H1 (cell line): ENCODE data around the gene ACTN2. TPM values are rescaled to one million over a fixed set of nuclear protein-coding genes. Genes with fewer than 3 reads are reported as not detected.
A peak's percentile ranks its signal among the peaks of the same experiment; 100 is the strongest.

Source experiments
- CTCF ChIA-PET: fragments of 300-600 bp; sonication (Branson Sonifier 250); formaldehyde crosslinking; loops from one replicate; lab custom pipeline; 2021; ENCODE audit not compliant: partially characterized antibody; lab: Charles Lee
- POLR2A ChIA-PET: fragments of 300-600 bp; sonication (Branson Sonifier 250); formaldehyde crosslinking; loops from one replicate; lab custom pipeline; 2021; ENCODE audit warnings: inconsistent platforms; ENCODE audit not compliant: partially characterized antibody; lab: Charles Lee
- DNase-seq, 2 experiments: peaks; one replicate each; pipeline versions ENCODE4 v3.0.0 to v3.0.0-alpha.2; 2010 to 2022; ENCODE audit warnings: low spot score in 2 of 2, low read depth in 1 of 2, mixed read lengths in 1 of 2
- FAIRE-seq: peaks from 2 replicates; lab custom pipeline; 2011; peaks lifted over from hg19 to GRCh38; lab: Jason Lieb, UNC
- H2AFZ ChIP-seq: 2 replicates; pipeline ENCODE4 v1.8.1; 2012; ENCODE audit warnings: low read length, inconsistent platforms
- H2AK5ac ChIP-seq: 2 replicates; pipeline ENCODE4 v1.6.1; 2013; ENCODE audit warnings: low read depth, low read length
- H2BK120ac ChIP-seq: replicated peaks from 2 replicates; pipeline ENCODE3; 2013; ENCODE audit warnings: low read depth, low read length, inconsistent platforms
- H2BK12ac ChIP-seq: 2 replicates; pipeline ENCODE4 v1.6.1; 2013; ENCODE audit warnings: low read depth, low read length
- H2BK15ac ChIP-seq: 2 replicates; pipeline ENCODE4 v1.6.1; 2013; ENCODE audit warnings: low read length
- H2BK20ac ChIP-seq: 2 replicates; pipeline ENCODE4 v1.6.1; 2013; ENCODE audit warnings: low read length
- H2BK5ac ChIP-seq: 2 replicates; pipeline ENCODE4 v1.6.1; 2013; ENCODE audit warnings: low read depth, low read length
- H3K14ac ChIP-seq: 2 replicates; pipeline ENCODE4 v1.6.1; 2013; ENCODE audit warnings: inconsistent platforms; ENCODE audit not compliant: insufficient read length
- H3K18ac ChIP-seq: 2 replicates; pipeline ENCODE4 v1.6.1; 2013; ENCODE audit warnings: low read length; ENCODE audit errors: extremely low read depth
- H3K23ac ChIP-seq: 2 replicates; pipeline ENCODE4 v1.6.1; 2013; ENCODE audit warnings: inconsistent platforms; ENCODE audit not compliant: insufficient read length
- H3K23me2 ChIP-seq: 2 replicates; pipeline ENCODE4 v1.6.1; 2013; ENCODE audit warnings: low read depth, low read length
- H3K27ac ChIP-seq: 2 replicates; pipeline ENCODE4 v1.6.1; 2011; ENCODE audit warnings: low read depth, low read length, inconsistent platforms
- H3K27me3 ChIP-seq, 4 experiments: replicated peaks in 1 of 4; 1 replicate in 1 of 4; 2 replicates in 3 of 4; pipeline versions ENCODE4 v1.6.1 to v1.8.1; 2011 to 2013; ENCODE audit warnings: low read length in 3 of 4, mild to moderate bottlenecking in 3 of 4, inconsistent platforms in 2 of 4, mixed read lengths in 2 of 4, moderate library complexity in 1 of 4; ENCODE audit not compliant: control insufficient read depth in 3 of 4, insufficient read depth in 3 of 4; ENCODE audit errors: extremely low read depth in 1 of 4
- H3K36me3 ChIP-seq, 4 experiments: 2 replicates each; pipeline versions ENCODE4 v1.6.1 to v1.8.1; 2011 to 2013; ENCODE audit warnings: mild to moderate bottlenecking in 4 of 4, low read length in 3 of 4, moderate library complexity in 2 of 4, control low read depth in 1 of 4, inconsistent platforms in 1 of 4; ENCODE audit not compliant: insufficient read depth in 4 of 4, control insufficient read depth in 2 of 4
- H3K4ac ChIP-seq: replicated peaks from 2 replicates; pipeline ENCODE3; 2013; ENCODE audit warnings: low read length, low read depth, mixed read lengths, inconsistent platforms; ENCODE audit not compliant: insufficient read length
- H3K4me1 ChIP-seq, 4 experiments: replicated peaks in 1 of 4; 1 replicate in 1 of 4; 2 replicates in 3 of 4; pipeline versions ENCODE4 v1.6.1 to v1.8.1; 2011 to 2013; ENCODE audit warnings: low read length in 3 of 4, inconsistent platforms in 2 of 4, mixed read lengths in 1 of 4; ENCODE audit not compliant: insufficient read depth in 4 of 4, control insufficient read depth in 3 of 4
- H3K4me2 ChIP-seq, 2 experiments: 2 replicates each; pipeline versions ENCODE4 v1.6.1 to v1.8.1; 2011 to 2013; ENCODE audit warnings: low read depth in 2 of 2, low read length in 2 of 2, control low read depth in 1 of 2, inconsistent platforms in 1 of 2, mild to moderate bottlenecking in 1 of 2; ENCODE audit not compliant: insufficient read depth in 1 of 2
- H3K4me3 ChIP-seq, 4 experiments: fragments of 200-600, 300-600 bp in 1 of 4; sonication (generic), shearing (Covaris generic), sonication (Bioruptor Twin) in 1 of 4; 2 replicates each; pipeline versions ENCODE4 v1.5.1 to v1.8.1; 2011 to 2016; ENCODE audit warnings: low read length in 4 of 4, low read depth in 3 of 4, control low read depth in 2 of 4, inconsistent platforms in 2 of 4, mild to moderate bottlenecking in 2 of 4, mixed read lengths in 1 of 4, moderate library complexity in 1 of 4; ENCODE audit not compliant: insufficient read depth in 2 of 4; ENCODE audit errors: extremely low read depth in 1 of 4
- H3K56ac ChIP-seq: replicated peaks from 2 replicates; pipeline ENCODE3; 2013; ENCODE audit warnings: low read depth, mild to moderate bottlenecking, mixed read lengths, low read length, inconsistent platforms; ENCODE audit not compliant: insufficient read length
- H3K79me1 ChIP-seq: 2 replicates; pipeline ENCODE4 v1.6.1; 2013; ENCODE audit warnings: low read depth, low read length, control low read depth
- H3K79me2 ChIP-seq, 2 experiments: 2 replicates each; pipeline versions ENCODE4 v1.6.1 to v1.8.1; 2012 to 2013; ENCODE audit warnings: low read length in 2 of 2, mild to moderate bottlenecking in 2 of 2, inconsistent platforms in 1 of 2; ENCODE audit not compliant: insufficient read depth in 2 of 2, control insufficient read depth in 1 of 2
- H3K9ac ChIP-seq, 4 experiments: replicated peaks in 1 of 4; 1 replicate in 1 of 4; 2 replicates in 3 of 4; pipeline versions ENCODE4 v1.6.1 to v1.8.1; 2011 to 2013; ENCODE audit warnings: low read depth in 3 of 4, low read length in 3 of 4, control low read depth in 2 of 4, mild to moderate bottlenecking in 2 of 4, moderate library complexity in 2 of 4, inconsistent platforms in 1 of 4; ENCODE audit errors: extremely low read depth in 1 of 4
- H3K9me3 ChIP-seq, 2 experiments: 2 replicates each; pipeline versions ENCODE4 v1.6.1 to v1.8.1; 2012 to 2013; ENCODE audit warnings: mild to moderate bottlenecking in 2 of 2, moderate library complexity in 2 of 2, control low read depth in 1 of 2, inconsistent platforms in 1 of 2, low read depth in 1 of 2, low read length in 1 of 2, mixed read lengths in 1 of 2; ENCODE audit not compliant: insufficient read depth in 2 of 2
- H4K20me1 ChIP-seq, 2 experiments: replicated peaks in 1 of 2; 2 replicates each; pipeline versions ENCODE3 to v1.8.1; 2011 to 2013; ENCODE audit warnings: inconsistent platforms in 2 of 2, low read length in 2 of 2, mild to moderate bottlenecking in 1 of 2; ENCODE audit not compliant: insufficient read depth in 2 of 2, control insufficient read depth in 1 of 2
- H4K5ac ChIP-seq: 2 replicates; pipeline ENCODE4 v1.6.1; 2013; ENCODE audit warnings: low read length, low read depth, mixed read lengths, inconsistent platforms; ENCODE audit not compliant: insufficient read length
- H4K8ac ChIP-seq: 2 replicates; pipeline ENCODE4 v1.8.0; 2013; ENCODE audit warnings: mild to moderate bottlenecking, moderate library complexity, low read length, inconsistent platforms; ENCODE audit not compliant: insufficient read depth; ENCODE audit errors: extremely low read depth
- H4K91ac ChIP-seq: replicated peaks from 2 replicates; pipeline ENCODE3; 2013; ENCODE audit warnings: low read length, mixed read lengths, inconsistent platforms; ENCODE audit not compliant: insufficient read length
- HDAC6 ChIP-seq: IDR thresholded peaks from one replicate; pipeline ENCODE4 v1.7.1; 2012; ENCODE audit warnings: low read depth, mild to moderate bottlenecking, inconsistent platforms, low read length, moderate library complexity
- SUZ12 ChIP-seq: fragments of 200-600 bp; sonication (generic); IDR thresholded peaks from 2 replicates; pipeline ENCODE4 v1.6.1; 2012; ENCODE audit warnings: mild to moderate bottlenecking, inconsistent platforms, low read length, moderate library complexity, mixed read lengths
- TAF7 ChIP-seq: optimal IDR thresholded peaks from 2 replicates; pipeline ENCODE3; 2011; ENCODE audit warnings: low read depth, mild to moderate bottlenecking, inconsistent platforms, low read length, moderate library complexity, borderline replicate concordance
- WGBS, 2 experiments: shearing (Covaris generic) in 1 of 2; methylation state at CpG; one replicate each; pipeline versions ENCODE4 v1.1.6 to v1.1.7; 2013 to 2015; ENCODE audit warnings: low lambda C conversion rate in 2 of 2, mixed read lengths in 2 of 2, inconsistent platforms in 1 of 2, low coverage in 1 of 2, missing lambda C conversion rate in 1 of 2; ENCODE audit not compliant: insufficient replicate concordance in 2 of 2, insufficient coverage in 1 of 2, insufficient read length in 1 of 2; ENCODE audit errors: extremely low coverage in 1 of 2, missing lambda C conversion rate in 1 of 2; 5-methylcytosine and 5-hydroxymethylcytosine counted together
- polyA plus RNA-seq, 7 experiments: library from polyadenylated mRNA; depleted of rRNA in 3 of 7; stranded (reverse) in 5 of 7; unstranded in 2 of 7; fragments of >200 nt in 5 of 7; fragments of 200-250 nt in 2 of 7; gene quantifications; 1 replicate in 5 of 7; 2 replicates in 1 of 7; 4 replicates in 1 of 7; pipeline versions ENCODE4 v1.2.1 to v1.2.3, GENCODE V29; 2011 to 2013; ENCODE audit warnings: missing spikeins in 2 of 7, mixed read lengths in 2 of 7
- total RNA-seq: library from RNA; stranded (reverse); fragmentation: NEBNext Ultra II Directional; extraction: Animal tissue kit (Norgen Biotek cat#: 25700); gene quantifications from 2 replicates; pipeline ENCODE4 v1.2.1, GENCODE V29; 2021

ACTN2 gene
- total and polyA plus RNA-seq, 2 of the 8 experiments (the other 6 are each of a cell fraction or from before 2014, with no cell fraction given): 1.9 to 4.1 TPM

DNA sequence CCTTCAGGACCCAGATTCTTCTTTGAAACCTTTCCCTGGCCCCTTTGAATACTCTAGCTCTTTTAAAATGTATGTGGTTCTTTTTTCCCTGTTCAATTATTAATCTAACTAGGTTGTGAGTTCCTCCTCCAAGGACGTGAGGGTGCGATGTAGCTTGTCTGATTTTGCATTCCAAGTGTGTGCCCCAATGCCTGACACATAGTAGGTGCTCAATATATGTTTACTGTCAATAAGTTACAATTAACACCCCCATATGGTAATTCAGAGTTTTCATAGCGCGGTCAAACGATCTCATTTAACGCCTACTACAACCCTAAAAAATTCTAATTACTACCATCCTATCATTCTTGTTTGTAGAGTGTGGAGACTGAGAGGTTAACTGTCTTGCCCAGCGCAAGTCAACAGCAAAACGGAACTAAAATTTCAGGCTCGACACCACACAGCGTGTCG, 108.3 kb downstream of the ACTN2 start:
- DNase-seq (no peak), FAIRE-seq (no peak)
- TF ChIP-seq HDAC6 (no peak), TAF7 (peak; percentile 4), SUZ12 (no peak)
- Histone ChIP-seq H2BK5ac (no peak overlapping the region), H3K27me3 (0 out of 7 replicates have a peak, but pooled peaks cover 0 to 2% (median 0%) of the 10 kb centered on the region in 4 experiments), H4K8ac (no peak overlapping the region), H3K4me3 (peak overlapping the region; percentile 81 to 92 (median 85)), H3K56ac (no peak overlapping the region), H3K4me2 (peak overlapping the region; percentile 73 to 84), H4K20me1 (no peaks in the 10 kb centered on the region), H4K5ac (peak overlapping the region; percentile 24), H3K4me1 (no peaks in the 10 kb centered on the region; a peak in 1 of 7 replicates), H2BK20ac (no peak overlapping the region), H3K79me2 (peaks cover 0 to 16% of the 10 kb centered on the region in 2 experiments; a peak in 2 of 4 replicates), H3K9ac (peak overlapping the region in 2 of 4 experiments; percentile 5 to 10; a peak in 1 of 7 replicates), H2BK120ac (no peak overlapping the region), H2AK5ac (no peak overlapping the region), H2BK15ac (no peak overlapping the region), H2BK12ac (no peak overlapping the region), H3K18ac (peak overlapping the region; percentile 36; the same call in 1 of the 2 replicates), H3K9me3 (no peaks in the 10 kb centered on the region), H3K36me3 (no peaks in the 10 kb centered on the region), H2AFZ (peak overlapping the region; percentile 79), H3K27ac (no peak overlapping the region), H3K79me1 (no peaks in the 10 kb centered on the region), H3K23me2 (peaks cover 14% of the 10 kb centered on the region), H3K23ac (no peak overlapping the region), H3K14ac (no peak overlapping the region), H3K4ac (no peak overlapping the region), H4K91ac (no peak overlapping the region)
- ChIA-PET CTCF (interaction anchor here (0.5 to 1.6 kb wide), 5 partner anchors 26 to 1380 kb away, joined by 3 to 6 read pairs (median 3); no protein-coding TSS in a partner anchor), POLR2A (interaction anchor here (0.6 to 2.0 kb wide), 9 partner anchors 8 to 487 kb away, joined by 3 to 12 read pairs (median 4); partner anchors contain the start of gene HEATR1)
- 22% methylated on average over 11 of the region's 11 CpGs; no CpG with 5 or more reads in 1 of the 2 experiments for WGBS, 2 experiments
